WERI-Rb-1 (cell line): ENCODE data around the gene INPP4B.

Source experiments
- DNase-seq: peaks from one replicate; pipeline ENCODE4 v3.0.0-alpha.2; 2020
- H3K27ac ChIP-seq: fragments of 250-450 bp; sonication (Bioruptor Pico); 2 replicates; pipeline ENCODE4 v1.5.1; 2020; ENCODE audit warnings: mild to moderate bottlenecking, moderate library complexity
- H3K27me3 ChIP-seq: fragments of 250-450 bp; sonication (Bioruptor Pico); 2 replicates; pipeline ENCODE4 v1.5.1; 2021; ENCODE audit warnings: mild to moderate bottlenecking, low read depth, moderate library complexity; ENCODE audit not compliant: insufficient read depth, severe bottlenecking
- H3K36me3 ChIP-seq: fragments of 250-450 bp; sonication (Bioruptor Pico); 2 replicates; pipeline ENCODE4 v1.5.1; 2020; ENCODE audit warnings: mild to moderate bottlenecking, moderate library complexity
- H3K4me3 ChIP-seq: 2 replicates; pipeline ENCODE4 v1.5.1; 2011; ENCODE audit warnings: low read depth, mild to moderate bottlenecking, control low read depth, low read length
- H3K9me3 ChIP-seq: fragments of 250-450 bp; sonication (Bioruptor Pico); 2 replicates; pipeline ENCODE4 v1.5.1; 2021; ENCODE audit warnings: mild to moderate bottlenecking, moderate library complexity; ENCODE audit not compliant: severe bottlenecking
- TF ChIP-seq, protein P1 (sequence below): IDR thresholded peaks from 2 replicates; pipeline ENCODE4 v1.5.1; 2011; ENCODE audit warnings: low read depth, mild to moderate bottlenecking, control low read depth, inconsistent platforms, low read length

Gene INPP4B

DNA sequence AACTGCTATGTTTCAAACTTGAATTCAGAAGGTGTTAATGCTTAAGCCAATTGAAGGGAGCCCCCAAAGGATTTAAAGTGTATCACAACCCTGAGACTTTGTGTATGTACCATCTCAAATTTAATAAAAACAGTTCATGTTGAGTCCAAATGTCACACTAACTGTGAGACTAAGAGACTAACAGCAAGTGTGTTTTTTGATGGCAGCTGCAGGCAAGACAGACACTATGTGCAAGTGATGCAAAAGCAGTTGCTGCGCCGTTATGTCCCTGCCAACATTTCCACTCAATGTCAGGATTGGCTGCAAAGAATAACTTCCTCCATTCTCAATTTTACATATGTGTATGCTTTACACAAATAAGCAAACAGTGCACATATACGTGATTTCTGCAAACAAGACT lies 615.1 kb downstream of the INPP4B start:
- Histone ChIP-seq H3K27me3 (no peaks in the 10 kb centered on the region), H3K4me3 (no peak overlapping the region), H3K9me3 (no peaks in the 10 kb centered on the region), H3K36me3 (no peaks in the 10 kb centered on the region), H3K27ac (no peak overlapping the region)
- DNase-seq: no peak
- TF ChIP-seq, protein P1, sequence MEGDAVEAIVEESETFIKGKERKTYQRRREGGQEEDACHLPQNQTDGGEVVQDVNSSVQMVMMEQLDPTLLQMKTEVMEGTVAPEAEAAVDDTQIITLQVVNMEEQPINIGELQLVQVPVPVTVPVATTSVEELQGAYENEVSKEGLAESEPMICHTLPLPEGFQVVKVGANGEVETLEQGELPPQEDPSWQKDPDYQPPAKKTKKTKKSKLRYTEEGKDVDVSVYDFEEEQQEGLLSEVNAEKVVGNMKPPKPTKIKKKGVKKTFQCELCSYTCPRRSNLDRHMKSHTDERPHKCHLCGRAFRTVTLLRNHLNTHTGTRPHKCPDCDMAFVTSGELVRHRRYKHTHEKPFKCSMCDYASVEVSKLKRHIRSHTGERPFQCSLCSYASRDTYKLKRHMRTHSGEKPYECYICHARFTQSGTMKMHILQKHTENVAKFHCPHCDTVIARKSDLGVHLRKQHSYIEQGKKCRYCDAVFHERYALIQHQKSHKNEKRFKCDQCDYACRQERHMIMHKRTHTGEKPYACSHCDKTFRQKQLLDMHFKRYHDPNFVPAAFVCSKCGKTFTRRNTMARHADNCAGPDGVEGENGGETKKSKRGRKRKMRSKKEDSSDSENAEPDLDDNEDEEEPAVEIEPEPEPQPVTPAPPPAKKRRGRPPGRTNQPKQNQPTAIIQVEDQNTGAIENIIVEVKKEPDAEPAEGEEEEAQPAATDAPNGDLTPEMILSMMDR: no peak

DNA sequence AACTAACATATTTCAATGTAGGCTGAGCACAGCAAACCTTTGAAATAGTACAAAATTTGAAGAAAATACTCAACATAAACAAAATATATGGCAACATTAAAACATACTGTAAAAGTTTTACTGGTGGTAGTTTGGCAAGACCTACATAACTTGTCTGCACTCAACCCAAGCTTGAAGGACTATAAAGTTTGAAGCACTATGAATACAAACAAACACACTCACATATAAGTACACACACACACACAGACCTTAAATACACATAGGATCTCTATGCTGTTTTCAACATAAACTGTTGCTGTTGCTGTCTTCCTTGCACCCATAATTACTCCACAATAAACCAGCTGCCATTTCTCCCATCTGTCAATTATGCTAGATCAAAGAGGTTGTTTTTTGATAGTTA lies 620.1 kb downstream of the INPP4B start:
- no peak for DNase-seq
- TF ChIP-seq, protein P1: no peak

DNA sequence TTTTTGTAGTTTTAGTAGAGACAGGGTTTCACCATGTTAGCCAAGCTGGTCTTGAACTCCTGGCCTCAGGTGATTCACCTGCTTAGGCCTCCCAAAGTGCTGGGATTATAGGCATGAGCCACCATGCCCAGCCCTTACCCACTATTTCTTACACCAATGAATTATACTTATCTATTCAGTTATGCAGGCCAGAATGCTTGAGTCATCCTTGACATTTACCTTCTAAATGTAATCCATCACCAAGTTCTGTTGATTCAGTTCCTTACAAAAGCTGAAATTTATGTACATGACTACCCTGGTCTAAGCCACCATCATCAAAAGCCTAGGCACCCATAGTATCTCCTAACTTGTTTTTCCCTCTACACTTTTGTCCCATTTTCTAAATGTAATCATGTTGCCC lies 624.0 kb downstream of the INPP4B start:
- Histone ChIP-seq H3K9me3 (no peaks in the 10 kb centered on the region), H3K27me3 (no peaks in the 10 kb centered on the region), H3K27ac (no peak overlapping the region), H3K4me3 (no peak overlapping the region), H3K36me3 (no peaks in the 10 kb centered on the region)
- no peak for DNase-seq
- TF ChIP-seq, protein P1: no peak

More for the DNA sequence above, 620.1 kb downstream of the INPP4B start:
- Histone ChIP-seq H3K27me3 (no peaks in the 10 kb centered on the region), H3K9me3 (no peaks in the 10 kb centered on the region), H3K27ac (no peak overlapping the region), H3K4me3 (no peak overlapping the region), H3K36me3 (no peaks in the 10 kb centered on the region)

DNA sequence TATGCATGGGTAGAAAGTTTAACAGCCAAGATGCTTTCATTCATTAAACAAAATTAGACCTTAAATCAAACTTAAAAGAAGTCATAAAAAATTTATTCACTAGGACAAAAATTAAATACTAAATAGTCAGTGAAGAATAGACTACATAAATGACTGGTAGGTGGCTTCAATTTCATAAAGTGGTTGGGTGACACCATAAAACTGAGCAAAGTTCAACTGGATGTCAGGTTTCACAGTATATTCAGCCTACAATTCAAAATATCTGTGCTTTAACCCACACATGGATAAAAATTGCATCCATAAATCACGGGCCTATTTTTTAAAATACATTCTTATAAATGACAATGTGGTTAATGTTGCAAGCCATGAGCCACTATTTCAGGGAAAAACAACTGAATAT lies 627.4 kb downstream of the INPP4B start:
- Histone ChIP-seq H3K27me3 (no peaks in the 10 kb centered on the region), H3K36me3 (no peaks in the 10 kb centered on the region), H3K9me3 (no peaks in the 10 kb centered on the region), H3K27ac (no peak overlapping the region), H3K4me3 (no peak overlapping the region)
- no peak for DNase-seq
- TF ChIP-seq, protein P1: no peak

DNA sequence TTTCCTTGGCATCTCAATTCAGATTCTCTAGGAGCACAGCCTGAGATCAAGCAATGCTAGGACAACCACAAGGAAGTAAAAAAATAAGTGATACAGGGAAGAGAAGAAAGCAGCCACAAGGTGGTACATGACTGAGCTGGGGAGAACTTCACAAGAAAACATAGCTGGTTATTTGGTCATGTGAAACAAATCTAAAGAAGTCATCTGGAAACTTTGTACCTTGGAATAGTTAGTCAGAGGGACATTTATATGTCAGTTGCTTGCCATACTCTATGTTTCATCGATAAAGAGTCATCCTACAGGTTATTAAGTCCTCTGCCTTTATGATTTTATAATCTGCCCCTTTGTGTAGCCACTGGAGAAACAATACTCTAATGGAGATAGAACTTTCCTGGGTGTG lies 634.7 kb downstream of the INPP4B start:
- no peaks in the 10 kb centered on the region for H3K27me3 ChIP-seq
- TF ChIP-seq, protein P1: no peak
- no peak for DNase-seq

DNA sequence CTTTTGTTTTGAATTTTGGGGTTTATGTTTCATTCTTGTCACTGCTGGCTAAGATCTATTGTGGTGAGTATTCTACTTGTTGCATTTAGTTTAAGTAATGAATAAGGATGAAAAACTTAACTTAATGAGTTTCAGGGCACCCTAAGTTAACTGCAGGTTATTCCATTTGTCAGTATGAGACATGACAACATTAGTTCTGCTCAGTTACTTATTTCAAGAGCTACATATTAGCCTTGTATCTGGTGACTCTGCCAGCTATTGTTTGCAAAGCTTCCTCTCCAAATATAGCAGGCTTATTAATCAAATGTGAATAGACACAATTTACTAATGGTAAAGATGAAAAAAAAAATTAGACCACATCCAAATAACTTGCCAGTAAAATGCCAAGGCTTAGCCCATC lies 642.6 kb downstream of the INPP4B start:
- no peak for DNase-seq
- Histone ChIP-seq H3K4me3 (no peak overlapping the region), H3K27ac (no peak overlapping the region), H3K9me3 (no peaks in the 10 kb centered on the region), H3K36me3 (no peaks in the 10 kb centered on the region), H3K27me3 (no peaks in the 10 kb centered on the region)
- TF ChIP-seq, protein P1: no peak

More for the DNA sequence above, 634.7 kb downstream of the INPP4B start:
- no peak overlapping the region for H3K4me3 ChIP-seq
- H3K9me3 ChIP-seq: no peaks in the 10 kb centered on the region
- H3K36me3 ChIP-seq: no peaks in the 10 kb centered on the region
- H3K27ac ChIP-seq: no peak overlapping the region
